Stimulated activated CD8-positive, alpha-beta memory T cell treated with anti-CD3 and anti-CD28 coated beads, Interleukin-2, amount 100 ng/mL, for 48 hours (primary cell): ENCODE results near the gene LAMA1.
A peak's percentile ranks its signal among the peaks of the same experiment; 100 is the strongest.
"Not testable (repeated sequence)": the region's sequence is repeated elsewhere in the genome, so short reads cannot be mapped to it uniquely, and the experiment has no call there.

ENCODE experiments used
- DNase-seq, 2 donors: peaks; one replicate each; pipeline ENCODE4 v3.0.0-alpha.2; 2020; ENCODE audit warnings: low read depth in 2 of 2

LAMA1 gene

DNA sequence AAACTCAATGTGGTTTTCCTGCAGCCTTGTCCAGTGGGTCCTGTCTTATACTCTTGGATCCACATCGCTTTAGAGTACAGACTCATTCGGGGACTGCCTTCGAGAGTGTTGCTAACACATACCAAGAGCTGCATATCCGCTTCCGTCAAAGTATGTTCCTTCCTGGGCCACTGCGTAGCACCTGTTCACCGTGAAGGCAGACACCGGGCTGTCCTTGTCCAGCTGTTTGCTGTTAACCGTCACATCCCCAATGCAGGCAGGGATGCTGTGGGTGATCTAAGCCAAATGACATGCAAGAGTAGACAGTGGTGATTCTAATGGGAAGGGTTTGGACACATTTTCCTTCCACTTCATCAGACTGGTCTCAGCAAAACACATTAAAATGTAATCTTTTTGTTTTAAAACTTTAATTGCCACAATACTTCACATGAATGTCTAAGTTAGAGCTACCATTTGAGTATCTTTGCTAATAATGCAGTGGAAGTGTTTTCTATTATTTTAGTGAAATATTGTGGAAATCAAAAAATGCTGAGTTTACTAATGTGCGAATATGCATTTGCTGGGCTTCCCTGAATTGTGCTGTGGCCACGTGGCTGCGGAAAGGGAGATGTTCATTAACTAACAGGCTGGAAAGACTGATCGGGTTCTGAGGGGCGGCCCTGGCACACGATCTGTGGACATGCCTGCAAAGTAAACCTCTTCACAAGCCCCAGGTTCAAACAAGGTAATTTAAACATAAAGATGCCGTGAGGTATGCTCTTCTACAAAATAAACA lies 169.1 kb downstream of the LAMA1 start:
- no peak for DNase-seq

DNA sequence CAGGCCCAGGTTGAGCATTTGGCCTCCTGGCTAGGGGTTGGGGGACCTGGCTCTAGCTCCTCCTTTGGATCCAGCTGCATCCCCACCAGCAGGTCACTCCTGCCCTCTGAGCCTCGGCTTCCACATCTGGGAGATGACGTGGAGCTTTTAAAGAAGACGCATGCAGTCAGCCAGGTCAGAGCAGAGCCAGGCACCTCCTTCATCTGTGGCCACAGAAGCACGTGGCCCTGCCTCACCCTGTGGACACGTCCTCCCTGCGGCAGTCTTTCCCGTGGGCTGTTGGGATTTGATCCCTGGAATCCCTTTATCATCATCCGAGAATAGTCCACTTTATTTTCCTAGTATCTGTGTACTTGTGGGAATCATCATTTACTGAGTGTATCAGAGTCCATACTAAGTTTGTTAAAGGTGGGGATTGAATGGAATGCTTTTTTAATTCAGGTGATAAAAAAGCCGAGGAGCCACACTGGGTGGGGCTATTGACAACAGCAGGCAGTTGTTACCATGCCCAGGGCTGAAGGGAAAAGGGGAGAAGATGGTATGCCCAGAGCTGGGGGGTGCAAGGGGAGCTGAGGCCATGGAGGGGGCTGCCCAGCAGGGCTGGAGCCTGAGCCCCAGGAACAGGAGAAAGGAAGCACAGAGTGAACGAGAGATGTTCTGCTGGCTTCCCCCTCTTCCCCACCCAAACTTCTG lies 170.1 kb downstream of the LAMA1 start:
- no peak for DNase-seq

DNA sequence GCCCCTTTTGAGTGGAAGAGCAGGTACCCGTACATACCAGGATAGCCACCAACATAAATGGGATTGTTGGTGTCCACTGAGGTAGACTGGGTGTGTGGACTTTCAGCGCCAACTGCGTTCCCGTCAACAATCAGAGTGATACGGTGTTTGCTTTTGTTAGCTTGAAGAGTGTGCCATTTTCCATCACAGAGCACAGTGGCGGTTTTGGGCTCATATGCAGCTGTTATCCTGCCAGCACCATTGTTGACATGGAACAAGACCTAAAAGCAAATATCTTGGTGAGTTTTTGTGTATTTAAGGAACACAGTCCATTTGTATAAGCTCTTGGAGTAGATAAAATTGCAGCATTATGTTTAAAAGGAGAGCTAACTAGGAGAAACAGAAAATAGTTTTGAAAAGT lies 174.5 kb downstream of the LAMA1 start:
- DNase-seq: no peak

DNA sequence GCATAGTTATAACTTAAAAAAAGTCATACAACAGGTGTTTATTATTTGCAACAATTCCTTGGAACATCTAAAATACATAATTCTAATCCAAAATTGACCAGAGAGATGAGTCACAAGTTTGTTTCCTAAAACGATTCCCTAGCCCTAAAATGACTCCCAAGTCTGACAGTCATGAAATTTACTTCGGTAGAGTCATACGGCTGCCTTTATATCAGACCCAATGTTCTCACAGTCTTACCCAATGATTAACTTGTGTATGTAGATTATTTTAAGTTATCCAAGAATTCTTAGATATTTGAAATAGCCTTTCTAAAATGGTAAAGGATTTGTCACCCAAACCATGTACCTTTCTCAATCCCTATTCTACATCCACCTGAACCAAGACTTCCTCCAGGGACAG lies 174.9 kb downstream of the LAMA1 start:
- DNase-seq: no peak

DNA sequence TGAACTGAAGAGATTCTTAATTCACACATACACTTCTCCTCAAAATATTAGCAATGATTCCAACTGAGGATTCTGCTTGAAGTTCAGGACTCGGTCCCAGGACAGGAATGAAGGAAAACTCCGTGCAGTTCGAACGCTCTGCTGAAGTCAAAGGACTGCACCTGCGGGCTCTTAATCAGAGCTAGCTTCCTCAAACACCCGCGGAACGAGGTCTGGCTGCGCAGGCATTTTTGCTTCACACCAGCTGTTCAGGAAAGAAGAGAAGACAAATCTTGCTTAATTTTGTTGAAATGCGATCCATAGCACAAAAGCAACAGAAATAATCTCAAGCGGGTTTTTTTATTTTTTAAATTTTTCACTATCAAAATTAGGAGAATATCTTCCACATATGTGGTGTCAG lies 175.6 kb downstream of the LAMA1 start:
- DNase-seq: no peak

DNA sequence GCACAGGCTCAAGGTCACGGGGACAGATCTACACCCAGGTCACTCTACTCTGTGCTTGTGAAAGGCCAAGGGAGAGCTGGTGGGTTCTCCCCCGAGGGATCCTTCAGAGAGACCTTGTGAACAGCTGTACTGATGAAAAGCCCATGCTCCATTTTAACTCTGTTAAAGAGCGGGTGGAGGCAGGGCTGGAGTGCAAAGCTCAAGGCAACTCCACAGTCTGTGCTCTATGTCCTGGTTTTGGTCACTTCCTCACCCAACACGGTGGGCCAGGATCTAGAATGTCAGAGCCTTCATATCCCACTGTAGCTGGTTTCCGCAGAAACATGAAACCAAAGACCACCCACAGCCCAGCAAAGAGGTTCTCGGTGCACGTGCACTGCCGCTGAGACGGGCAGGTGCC lies 177.1 kb downstream of the LAMA1 start:
- DNase-seq: no peak

DNA sequence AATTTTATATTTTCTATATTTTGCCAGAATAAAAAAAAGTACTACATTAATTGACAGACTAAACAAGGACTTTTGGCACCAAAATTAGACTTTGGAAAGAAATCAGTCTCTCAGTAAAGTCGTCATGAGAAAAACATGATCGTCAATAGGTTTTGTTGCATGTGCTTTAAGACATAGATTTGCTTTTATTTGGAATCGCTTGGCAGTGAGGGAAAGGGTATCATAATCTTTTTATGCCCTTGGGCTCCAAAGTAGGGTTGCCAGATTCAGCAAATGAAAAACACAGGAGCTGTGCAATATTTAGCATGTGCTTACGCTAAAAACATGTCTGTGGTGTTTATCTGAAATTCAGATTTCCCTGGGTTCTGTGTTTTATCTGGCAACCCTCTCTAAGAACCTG lies 177.6 kb downstream of the LAMA1 start:
- DNase-seq: no peak

DNA sequence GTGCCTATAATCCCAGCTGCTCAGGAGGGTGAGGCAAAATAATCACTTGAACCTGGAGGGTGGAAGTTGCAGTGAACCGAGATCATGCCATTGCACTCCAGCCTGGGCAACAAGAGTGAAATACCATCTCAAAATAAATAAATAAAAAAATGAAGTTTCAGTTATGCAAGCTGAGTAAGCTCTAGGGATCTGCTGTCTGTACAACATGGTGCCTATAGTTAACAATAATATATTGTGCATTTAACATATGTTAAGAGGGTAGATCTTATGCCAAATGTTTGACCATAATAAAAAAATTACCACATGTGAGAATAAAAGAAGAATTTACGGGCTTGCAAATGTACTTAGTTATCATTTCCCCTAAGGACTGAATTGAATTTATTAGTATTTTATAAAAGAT lies 179.2 kb downstream of the LAMA1 start:
- DNase-seq: not testable (repeated sequence)

DNA sequence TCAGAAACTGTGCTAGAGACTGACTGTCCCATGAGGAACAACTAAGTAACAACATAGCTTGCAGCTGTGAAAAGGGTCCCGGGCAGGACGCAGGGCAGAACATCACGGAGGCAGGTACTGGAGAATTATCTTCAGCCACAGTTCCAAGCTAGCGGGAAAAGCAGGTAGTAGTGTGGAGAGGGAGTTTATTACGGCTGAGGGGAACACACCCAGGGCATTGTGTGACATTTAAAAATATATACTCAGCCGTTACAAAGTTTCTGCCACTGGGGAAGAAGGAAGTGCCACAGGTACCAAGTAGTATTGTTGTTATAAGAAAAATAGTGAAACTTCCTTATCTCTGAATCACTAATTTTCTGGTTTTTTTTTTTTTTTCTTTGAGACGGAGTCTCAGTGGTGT lies 179.6 kb downstream of the LAMA1 start:
- DNase-seq: no peak

DNA sequence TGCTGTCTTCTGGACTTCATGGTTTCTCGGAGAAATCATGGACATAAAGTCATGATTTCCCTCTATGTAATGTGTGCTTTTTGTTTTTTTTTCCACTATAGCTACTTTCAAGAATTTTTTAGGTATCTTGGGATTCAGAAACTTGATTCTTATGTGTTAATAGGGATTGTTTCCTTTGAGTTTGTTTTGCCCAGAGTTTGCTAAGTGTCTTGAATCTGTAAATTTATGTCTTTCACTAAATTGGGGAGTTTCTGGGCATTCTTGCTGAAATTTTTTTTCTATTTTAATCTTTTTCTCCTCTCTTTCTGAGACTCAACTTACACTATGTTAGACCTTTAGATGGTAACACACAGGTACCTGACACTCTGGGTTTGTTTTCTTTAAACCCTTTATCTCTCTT lies 182.7 kb downstream of the LAMA1 start:
- no peak for DNase-seq

DNA sequence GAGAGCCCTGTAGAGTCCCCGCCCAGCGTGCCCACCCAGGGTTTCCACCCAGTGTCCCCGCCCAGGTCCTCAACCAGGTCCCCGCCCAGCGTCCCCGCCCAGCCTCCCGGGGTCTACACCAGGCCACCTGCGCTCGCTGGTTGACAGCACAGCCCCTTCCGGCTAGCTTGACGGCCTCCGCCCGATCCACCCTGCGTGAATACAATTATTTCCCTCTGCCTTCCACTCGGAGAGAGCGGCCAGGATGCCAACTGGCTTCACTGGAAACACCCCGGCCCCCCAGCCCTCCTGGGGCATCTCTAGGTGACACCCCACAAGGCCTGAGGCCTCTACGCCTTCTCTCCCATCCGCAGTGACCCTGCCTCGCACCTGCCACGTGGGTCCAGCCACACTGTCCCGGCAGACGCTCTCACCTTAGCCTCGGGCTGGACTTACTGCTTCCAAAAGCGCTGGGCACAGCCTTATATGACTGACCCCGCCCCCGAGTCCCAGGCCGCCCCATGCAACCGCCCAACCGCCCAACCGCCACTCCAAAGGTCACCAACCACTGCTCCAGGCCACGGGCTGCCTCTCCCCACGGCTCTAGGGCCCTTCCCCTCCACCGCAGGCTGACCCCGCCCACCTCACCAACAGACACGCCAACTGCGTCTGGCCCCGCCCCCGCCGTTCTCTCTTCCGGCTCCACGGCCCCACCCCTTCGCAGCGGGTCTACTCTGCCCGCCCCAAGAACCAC lies 188.1 kb downstream of the LAMA1 start:
- no peak for DNase-seq

DNA sequence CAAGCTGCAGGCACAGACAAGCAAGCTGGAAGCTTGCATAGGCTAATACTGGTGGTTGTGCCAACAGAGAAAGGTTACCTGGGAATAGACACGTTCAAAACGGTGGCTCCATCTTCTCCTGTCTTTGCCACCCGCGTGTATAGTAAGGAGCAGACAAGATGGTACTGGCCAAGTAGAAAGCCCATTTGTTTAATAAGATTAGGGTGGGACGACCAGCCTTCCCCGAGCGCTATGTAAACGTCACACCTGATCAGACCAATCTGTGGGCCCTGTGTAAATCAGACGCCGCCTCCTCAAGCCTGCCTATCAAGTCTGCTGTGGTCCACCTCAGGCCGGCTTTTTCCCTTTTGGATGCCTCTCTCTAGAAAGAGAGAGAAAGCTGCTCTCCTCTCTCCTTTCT lies 189.2 kb downstream of the LAMA1 start:
- DNase-seq: no peak

DNA sequence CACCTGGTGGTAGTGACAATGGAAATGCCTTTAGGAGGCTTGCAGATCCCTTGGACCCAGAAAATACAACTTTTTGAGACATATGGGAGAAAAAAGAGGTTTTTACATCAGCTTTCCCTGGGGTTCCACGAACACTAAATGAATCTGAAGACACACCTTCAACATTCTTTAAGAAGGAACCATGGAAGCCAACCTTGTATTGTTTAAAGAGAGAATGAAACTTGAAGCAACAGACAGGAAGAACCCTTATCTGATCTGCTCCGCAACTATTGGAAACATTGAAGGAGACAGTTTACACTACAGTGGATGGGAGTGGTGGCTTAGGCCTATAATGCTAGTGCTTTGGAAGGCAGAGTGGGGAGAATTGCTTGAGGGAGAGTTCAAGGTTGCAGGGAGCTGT lies 190.4 kb downstream of the LAMA1 start:
- no peak for DNase-seq

DNA sequence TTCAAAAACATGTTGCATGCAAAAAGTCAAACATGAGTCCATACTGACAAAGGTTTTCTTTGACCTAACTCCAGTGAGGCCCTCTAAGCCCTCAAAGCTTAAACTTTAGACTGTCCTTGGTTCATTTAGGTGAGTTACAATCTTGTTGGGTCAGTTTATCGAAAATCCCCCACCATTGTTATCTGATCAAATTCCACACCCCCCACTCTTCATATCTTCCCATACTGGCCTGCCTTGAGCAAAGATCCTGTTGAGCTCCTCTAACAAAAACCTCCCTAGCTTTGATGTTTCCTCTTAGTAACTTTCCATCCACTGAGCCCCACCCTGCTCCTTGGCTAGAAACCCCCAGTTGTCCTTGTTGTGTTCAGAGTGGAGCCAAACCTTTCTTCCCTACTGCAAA lies 194.4 kb downstream of the LAMA1 start:
- DNase-seq: no peak

DNA sequence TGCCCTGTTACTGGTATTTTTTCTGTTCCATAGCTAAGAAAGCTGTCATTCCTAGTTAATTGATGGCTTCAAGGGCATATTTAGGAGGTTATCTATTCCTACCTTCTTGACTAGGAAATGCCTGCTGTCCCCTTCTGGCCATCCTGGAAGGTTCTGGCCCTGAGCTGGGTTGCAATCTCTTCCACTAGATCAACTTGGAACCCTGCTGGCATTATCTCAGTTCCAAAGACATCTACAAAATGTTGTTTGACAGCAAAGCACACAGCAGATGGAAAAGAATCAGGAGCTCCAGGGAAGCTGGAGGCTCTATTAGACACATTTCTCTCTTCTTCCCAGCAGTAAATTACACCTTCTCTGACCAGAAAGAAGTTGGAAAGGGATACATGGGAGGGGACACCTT lies 196.0 kb downstream of the LAMA1 start:
- DNase-seq: no peak

DNA sequence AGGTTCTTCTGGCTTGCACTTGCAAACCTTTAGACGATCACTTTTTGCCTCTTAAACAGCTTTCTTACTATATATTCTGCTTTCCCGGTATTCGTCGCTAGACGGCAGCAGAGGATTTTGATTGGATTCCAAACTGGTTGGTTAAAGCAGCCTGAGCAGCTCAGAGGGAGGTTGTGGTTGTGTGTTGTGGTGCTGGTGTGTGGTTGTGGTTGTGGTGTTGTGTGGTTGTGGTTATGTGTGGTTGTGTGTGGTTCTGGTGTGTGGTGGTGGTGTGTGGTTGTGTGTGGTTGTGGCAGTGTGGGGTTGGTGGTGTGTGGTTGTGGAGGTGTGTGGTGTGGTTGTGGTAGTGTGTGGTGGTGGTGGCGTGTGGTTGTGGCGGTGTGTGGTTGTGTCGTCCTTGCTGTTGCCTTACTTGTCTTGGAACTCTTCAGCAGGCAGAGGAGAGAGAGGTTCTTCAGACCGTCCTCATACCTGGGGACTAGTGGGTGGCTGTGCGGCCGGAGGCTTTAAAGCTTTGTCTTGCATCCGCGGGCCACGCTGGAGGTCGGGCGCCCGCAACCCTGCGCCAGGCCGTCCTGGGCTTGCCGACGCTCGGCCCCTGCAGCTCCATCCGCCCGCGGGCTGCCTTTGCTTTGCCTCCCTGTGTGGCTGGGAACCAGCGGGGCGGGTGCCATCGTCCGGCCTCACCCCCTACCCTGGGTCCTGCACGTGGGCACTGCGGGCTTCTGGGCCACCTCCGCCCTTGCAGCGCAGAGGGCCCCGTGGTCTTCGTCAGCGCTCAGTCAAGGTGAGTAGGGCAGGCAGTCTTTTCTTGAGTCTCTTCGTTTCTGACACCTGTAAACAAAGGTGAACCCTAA lies 197.3 kb downstream of the LAMA1 start:
- peak in 1 of 2 donors; percentile 17 for DNase-seq

DNA sequence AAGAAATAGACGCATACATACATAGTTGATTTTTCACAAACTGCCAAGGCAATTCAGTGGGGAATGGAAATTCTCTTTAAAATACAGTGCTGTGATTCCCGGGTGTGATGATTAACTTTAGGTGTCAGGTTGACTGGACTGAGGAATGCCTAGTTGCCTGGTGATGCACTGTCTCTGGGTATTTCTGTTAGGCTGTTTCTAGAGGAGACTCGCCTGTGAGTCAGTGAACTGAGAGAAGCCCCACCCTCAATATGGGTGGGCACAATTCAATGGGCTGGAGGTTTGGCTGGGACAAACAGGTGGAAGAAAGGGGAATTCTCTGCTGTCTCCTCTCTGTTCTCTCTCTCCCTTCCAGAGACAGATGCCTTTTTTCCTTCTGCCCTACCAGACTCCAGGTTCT lies 200.5 kb downstream of the LAMA1 start:
- no peak for DNase-seq

DNA sequence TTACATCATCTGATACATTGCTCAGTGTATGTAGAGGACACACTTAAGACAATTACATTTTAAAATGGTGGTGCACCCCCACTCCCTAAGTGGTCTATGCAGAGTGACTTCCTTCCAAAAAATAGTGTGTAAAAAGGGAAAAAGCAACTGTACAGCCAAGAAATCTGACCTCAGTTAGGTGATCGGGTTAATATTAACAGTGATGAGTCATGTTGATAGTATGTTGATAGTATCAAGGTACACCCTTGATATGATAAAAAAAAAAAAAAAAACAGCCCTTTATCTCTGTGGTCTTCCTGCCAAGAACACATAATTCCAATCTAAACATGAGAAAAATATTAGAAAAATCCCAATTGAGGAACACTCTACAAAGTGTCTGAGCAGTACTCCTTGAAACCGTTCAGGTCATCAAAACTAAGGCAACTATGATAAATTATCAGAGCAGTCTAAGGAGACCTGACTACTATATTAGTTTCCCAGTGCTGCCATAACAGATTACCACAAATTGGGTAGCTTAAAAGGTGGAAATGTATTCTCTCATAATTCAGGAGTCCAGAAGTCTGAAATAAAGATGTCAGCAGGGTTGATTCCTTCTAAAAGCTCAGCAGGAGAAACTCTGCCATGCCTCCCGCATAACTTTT lies 216.2 kb downstream of the LAMA1 start:
- no peak for DNase-seq

DNA sequence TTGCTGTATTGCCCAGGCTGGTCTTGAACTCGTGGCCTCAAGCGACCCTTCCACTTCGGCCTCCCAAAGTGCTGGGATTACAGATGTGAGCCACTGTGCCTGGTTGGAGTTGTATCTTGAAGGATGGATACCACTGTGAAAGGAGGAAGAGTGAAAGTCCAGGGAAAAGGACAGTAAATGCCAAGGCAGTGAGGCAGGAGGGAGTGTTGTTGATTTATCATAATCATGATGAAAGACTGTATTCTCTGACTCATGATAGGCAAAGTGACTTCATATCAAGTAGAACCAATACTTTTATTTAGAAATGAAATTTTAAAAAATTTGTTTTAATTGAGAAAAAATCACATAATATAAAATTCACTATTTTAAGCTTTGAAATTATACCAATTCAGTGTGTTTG lies 225.8 kb downstream of the LAMA1 start:
- no peak for DNase-seq
